Caco-2 (cell line): Measurements from ENCODE around the gene ADGRB2. TPM values are rescaled to one million over a fixed set of nuclear protein-coding genes. Genes with fewer than 3 reads are reported as not detected.

Experiments used
- BruUV-seq: library from RNA; stranded (reverse); fragments of 400-500 nt; replicated peaks from 2 replicates; lab custom pipeline; 2021; lab: Mats Ljungman, UMichigan
- CTCF ChIA-PET: fragments of 300-600 bp; sonication (Branson Sonifier 250); formaldehyde crosslinking; loops from one replicate; lab custom pipeline; 2022; ENCODE audit warnings: antibody characterized with exemption; lab: Charles Lee
- POLR2A ChIA-PET: fragments of 300-600 bp; sonication (Branson Sonifier 250); formaldehyde crosslinking; loops from one replicate; lab custom pipeline; 2022; ENCODE audit warnings: antibody characterized with exemption; lab: Charles Lee
- DNase-seq, 2 experiments: peaks; one replicate each; pipeline versions ENCODE4 v3.0.0 to v3.0.0-alpha.2; 2020 to 2022
- H3K27me3 ChIP-seq: replicated peaks from 2 replicates; pipeline ENCODE4 v1.6.0; 2011; ENCODE audit warnings: low read length; ENCODE audit not compliant: control insufficient read depth, insufficient read depth
- H3K36me3 ChIP-seq: 2 replicates; pipeline ENCODE4 v1.5.1; 2011; ENCODE audit warnings: low read length; ENCODE audit not compliant: control insufficient read depth, insufficient read depth
- H3K4me1 ChIP-seq: fragments of 250-450 bp; sonication (Bioruptor Pico); 2 replicates; pipeline ENCODE4 v1.5.1; 2020; ENCODE audit warnings: mild to moderate bottlenecking
- H3K4me3 ChIP-seq: 2 replicates; pipeline ENCODE4 v1.5.1; 2011; ENCODE audit warnings: low read depth, mild to moderate bottlenecking, control low read depth, low read length
- H3K9me3 ChIP-seq: fragments of 250-450 bp; sonication (Bioruptor Pico); 2 replicates; pipeline ENCODE4 v1.5.1; 2020; ENCODE audit warnings: mild to moderate bottlenecking, moderate library complexity
- H3K27ac Mint-ChIP-seq: one replicate; pipeline ENCODE4 v1.8.0; 2022; ENCODE audit warnings: mixed read lengths; ENCODE audit not compliant: unreplicated experiment
- H3K27me3 Mint-ChIP-seq: one replicate; pipeline ENCODE4 v1.8.0; 2022; ENCODE audit warnings: mixed read lengths; ENCODE audit not compliant: insufficient read depth, unreplicated experiment
- H3K36me3 Mint-ChIP-seq: one replicate; pipeline ENCODE4 v1.8.0; 2022; ENCODE audit warnings: mild to moderate bottlenecking, mixed read lengths; ENCODE audit not compliant: insufficient read depth, unreplicated experiment
- H3K4me1 Mint-ChIP-seq: one replicate; pipeline ENCODE4 v1.8.0; 2022; ENCODE audit warnings: low read depth, mixed read lengths; ENCODE audit not compliant: unreplicated experiment
- H3K4me3 Mint-ChIP-seq: one replicate; pipeline ENCODE4 v1.8.0; 2022; ENCODE audit warnings: mild to moderate bottlenecking, moderate library complexity, mixed read lengths; ENCODE audit not compliant: unreplicated experiment
- H3K9me3 Mint-ChIP-seq: one replicate; pipeline ENCODE4 v1.8.0; 2022; ENCODE audit warnings: mixed read lengths; ENCODE audit not compliant: unreplicated experiment
- CTCF ChIP-seq, 2 experiments: fragments of 200-600 bp in 1 of 2; IDR thresholded peaks; 1 replicate in 1 of 2; 2 replicates in 1 of 2; pipeline versions ENCODE4 v1.5.1 to v1.8.0; 2011 to 2022; ENCODE audit warnings: antibody characterized with exemption in 1 of 2, control low read depth in 1 of 2, inconsistent platforms in 1 of 2, low read depth in 1 of 2, low read length in 1 of 2, mild to moderate bottlenecking in 1 of 2, moderate library complexity in 1 of 2; ENCODE audit not compliant: insufficient read depth in 1 of 2, severe bottlenecking in 1 of 2, unreplicated experiment in 1 of 2
- intact Hi-C: fragments of 100-400 bp; cut with micrococcal nuclease; formaldehyde crosslinking; loops from one replicate; pipeline ENCODE4 v1.10.0; 2022; ENCODE audit not compliant: unreplicated experiment
- total RNA-seq: library from RNA; stranded (reverse); gene quantifications from 2 replicates; pipeline ENCODE4 v1.2.3, GENCODE V29; 2022

The ADGRB2 gene
- total RNA-seq, 1 experiment from 2014 or later = 2.2 TPM

- DNase-seq = peak in 1 of 2 experiments; percentile 14
- H3K4me1 Mint-ChIP-seq = no peaks in the 10 kb centered on the region
- H3K36me3 ChIP-seq = no peaks in the 10 kb centered on the region
- no peaks in the 10 kb centered on the region for H3K9me3 ChIP-seq
- H3K27ac Mint-ChIP-seq = no peak overlapping the region
- POLR2A ChIA-PET = no interaction called here
- no peaks in the 10 kb centered on the region for H3K27me3 ChIP-seq
- no TSS peak for BruUV-seq
- H3K36me3 Mint-ChIP-seq = no peaks in the 10 kb centered on the region
- intact Hi-C loops = loop anchor here (5.0 kb wide), 1 partner anchor 223 kb away; no protein-coding TSS in a partner anchor
- no peak for TF ChIP-seq CTCF (IDR thresholded peaks at IDR 0.05; ENCODE audit: insufficient read depth in 1 of 2, low read depth in 1 of 2, low read length in 1 of 2, severe bottlenecking in 1 of 2, unreplicated experiment in 1 of 2)
- CTCF ChIA-PET = interaction anchor here (0.6 kb wide), 1 partner anchor 288 kb away, joined by 4 read pairs; the partner anchor contains the start of gene TMEM39B
- no peak overlapping the region for H3K4me3 Mint-ChIP-seq
- H3K4me1 ChIP-seq = 0 out of 2 replicates have a peak, but pooled peaks cover 7% of the 10 kb centered on the region
- no peaks in the 10 kb centered on the region for H3K9me3 Mint-ChIP-seq
- H3K27me3 Mint-ChIP-seq = no peaks in the 10 kb centered on the region
- H3K4me3 ChIP-seq = no peak overlapping the region
Observed at GRCh38 chr1:31785020-31785946, 21.1 kb upstream of the ADGRB2 start.

- no peak overlapping the region for H3K4me3 Mint-ChIP-seq
- no peak overlapping the region for H3K27ac Mint-ChIP-seq
- no peaks in the 10 kb centered on the region for H3K27me3 ChIP-seq
- intact Hi-C loops = loop anchor here (5.0 kb wide), 1 partner anchor 222 kb away; no protein-coding TSS in a partner anchor
- POLR2A ChIA-PET = no interaction called here
- H3K36me3 ChIP-seq = no peaks in the 10 kb centered on the region
- no peak overlapping the region for H3K4me3 ChIP-seq
- CTCF ChIA-PET = interaction anchor here (0.6 kb wide), 1 partner anchor 289 kb away, joined by 4 read pairs; the partner anchor contains the start of gene TMEM39B
- no peaks in the 10 kb centered on the region for H3K36me3 Mint-ChIP-seq
- BruUV-seq = no TSS peak
- H3K4me1 ChIP-seq = 0 out of 2 replicates have a peak, but pooled peaks cover 5% of the 10 kb centered on the region
- no peaks in the 10 kb centered on the region for H3K9me3 Mint-ChIP-seq
- no peaks in the 10 kb centered on the region for H3K9me3 ChIP-seq
- no peaks in the 10 kb centered on the region for H3K27me3 Mint-ChIP-seq
- DNase-seq = peak in 1 of 2 experiments; percentile 17
- TF ChIP-seq CTCF (IDR thresholded peaks at IDR 0.05; ENCODE audit: insufficient read depth in 1 of 2, low read depth in 1 of 2, low read length in 1 of 2, severe bottlenecking in 1 of 2, unreplicated experiment in 1 of 2) = no peak
- H3K4me1 Mint-ChIP-seq = no peaks in the 10 kb centered on the region
Observed at GRCh38 chr1:31784356-31785019, 20.3 kb upstream of the ADGRB2 start.

DNA sequence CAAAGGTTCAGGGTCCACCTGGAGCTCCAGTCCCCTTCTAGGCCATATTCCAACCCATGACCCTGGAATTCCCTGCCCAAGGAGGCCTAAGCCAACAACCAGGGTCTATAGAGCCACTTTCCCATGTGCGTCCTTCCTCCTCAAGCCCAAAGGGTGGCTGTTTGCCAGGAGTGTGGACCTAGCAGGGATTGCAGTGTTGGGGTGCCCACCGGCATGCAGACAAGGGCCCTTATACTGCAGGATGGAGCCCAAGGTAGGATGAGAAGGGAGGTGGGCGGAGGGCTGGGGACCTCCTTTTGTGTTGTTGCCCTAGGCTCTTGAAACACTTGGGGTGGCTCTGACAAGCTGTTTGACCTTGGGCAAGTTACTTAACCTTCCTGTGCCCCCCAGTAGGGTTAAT is 19.7 kb upstream of the ADGRB2 start:
- peak in 1 of 2 experiments; percentile 7 for DNase-seq
- H3K36me3 ChIP-seq = no peaks in the 10 kb centered on the region
- H3K4me1 ChIP-seq = 0 out of 2 replicates have a peak, but pooled peaks cover 3% of the 10 kb centered on the region
- ChIA-PET POLR2A (no interaction called here), CTCF (no interaction called here)
- Mint-ChIP-seq H3K4me3 (no peak overlapping the region), H3K36me3 (no peaks in the 10 kb centered on the region), H3K27ac (no peak overlapping the region), H3K9me3 (no peaks in the 10 kb centered on the region), H3K27me3 (no peaks in the 10 kb centered on the region), H3K4me1 (no peaks in the 10 kb centered on the region)
- no TSS peak for BruUV-seq
- H3K27me3 ChIP-seq = no peaks in the 10 kb centered on the region
- no peak for TF ChIP-seq CTCF (IDR thresholded peaks at IDR 0.05; ENCODE audit: insufficient read depth in 1 of 2, low read depth in 1 of 2, low read length in 1 of 2, severe bottlenecking in 1 of 2, unreplicated experiment in 1 of 2)
- H3K4me3 ChIP-seq = no peak overlapping the region
- intact Hi-C loops = no loop called here
- H3K9me3 ChIP-seq = no peaks in the 10 kb centered on the region
